ENCODE measurements around the gene FBN3.

The FBN3 gene

DNA sequence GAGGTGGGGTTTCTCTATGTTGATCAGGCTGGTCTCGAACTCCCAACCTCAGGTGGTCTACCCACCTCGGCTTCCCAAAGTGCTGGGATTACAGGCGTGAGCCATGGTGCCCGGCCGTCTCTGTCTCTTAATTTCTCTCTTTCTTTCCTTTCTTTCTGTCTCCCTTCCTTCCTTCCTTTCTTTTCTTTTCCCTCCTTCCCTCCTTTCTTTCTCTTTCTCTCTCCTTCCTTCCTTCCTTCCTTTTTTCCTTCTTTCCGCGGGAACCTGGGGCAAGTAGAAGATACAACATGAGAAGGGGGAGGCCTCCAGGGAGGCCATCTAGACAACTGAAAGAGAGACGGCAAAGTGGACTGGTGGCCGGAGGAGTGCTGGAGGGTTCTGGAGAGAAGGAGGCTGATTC lies 128.7 kb downstream of the FBN3 start:
- no peak for DNase-seq (ENCODE audit: low spot score)

- peak; percentile 78 for DNase-seq (ENCODE audit: low spot score)
Observed at GRCh38 chr19:8017808-8018207, 131.6 kb downstream of the FBN3 start.
